Activated T-cell treated with anti-CD3 and anti-CD28 coated beads for 4 hours (primary cell): ENCODE data around the gene FBN3.

Source experiments
- DNase-seq: peaks from one replicate; pipeline ENCODE4 v3.0.0-alpha.2; 2020

Gene FBN3

GRCh38 chr19:8148088-8148409 lies 1.3 kb downstream of the FBN3 start:
- DNase-seq: no peak

- DNase-seq: no peak
These were observed 1.8 kb downstream of the FBN3 start for GRCh38 chr19:8147582-8147978.

- no peak for DNase-seq
These were observed 2.4 kb downstream of the FBN3 start for GRCh38 chr19:8146877-8147581.

- DNase-seq: no peak
These were observed 5.0 kb downstream of the FBN3 start for GRCh38 chr19:8144273-8144995.

- DNase-seq: no peak
These were observed 6.4 kb downstream of the FBN3 start for GRCh38 chr19:8143041-8143440.

- no peak for DNase-seq
These were observed 6.9 kb downstream of the FBN3 start for GRCh38 chr19:8142513-8142900.

GRCh38 chr19:8141726-8142512 lies 7.5 kb downstream of the FBN3 start:
- DNase-seq: no peak

- no peak for DNase-seq
These were observed 11.2 kb downstream of the FBN3 start for GRCh38 chr19:8138201-8138600.

- no peak for DNase-seq
These were observed 12.0 kb downstream of the FBN3 start for GRCh38 chr19:8137425-8137824.

- DNase-seq: no peak
These were observed 13.3 kb downstream of the FBN3 start for GRCh38 chr19:8135946-8136618.

- DNase-seq: no peak
These were observed 16.4 kb downstream of the FBN3 start for GRCh38 chr19:8132858-8133458.

GRCh38 chr19:8131517-8131916 lies 17.9 kb downstream of the FBN3 start:
- DNase-seq: no peak

- DNase-seq: no peak
These were observed 20.3 kb downstream of the FBN3 start for GRCh38 chr19:8129061-8129618.

- DNase-seq: no peak
These were observed 20.8 kb downstream of the FBN3 start for GRCh38 chr19:8128551-8128950.

GRCh38 chr19:8127311-8127710 lies 22.1 kb downstream of the FBN3 start:
- no peak for DNase-seq

- DNase-seq: no peak
These were observed 22.9 kb downstream of the FBN3 start for GRCh38 chr19:8126511-8126910.

- no peak for DNase-seq
These were observed 23.4 kb downstream of the FBN3 start for GRCh38 chr19:8126008-8126407.

- DNase-seq: no peak
These were observed 25.7 kb downstream of the FBN3 start for GRCh38 chr19:8123683-8124082.

GRCh38 chr19:8120636-8121480 lies 28.5 kb downstream of the FBN3 start:
- DNase-seq: no peak

- DNase-seq: no peak
These were observed 31.4 kb downstream of the FBN3 start for GRCh38 chr19:8117991-8118390.

- DNase-seq: no peak
These were observed 32.7 kb downstream of the FBN3 start for GRCh38 chr19:8116437-8117293.
